HL-60/S4 treated with phorbol 12-myristate 13-acetate at 8.2 ng/mL for 4 days and 3 days (cell line): Measurements from ENCODE around the gene FGFR3.
"Not testable (repeated sequence)": the region's sequence is repeated elsewhere in the genome, so short reads cannot be mapped to it uniquely, and the experiment has no call there.

Experiments used
- in situ Hi-C: fragments of 300-500 bp; cut with MboI; formaldehyde crosslinking; loops from 2 replicates; pipeline ENCODE4 v1.15.0; 2022; ENCODE audit warnings: low sequenced_read_pairs

The FGFR3 gene

GRCh38 chr4:1836650-1837049 is 43.6 kb downstream of the FGFR3 start:
- in situ Hi-C loops = no loop called here

- in situ Hi-C loops = no loop called here
These were observed 44.0 kb downstream of the FGFR3 start for GRCh38 chr4:1837069-1837468.

- in situ Hi-C loops = no loop called here
These were observed 46.2 kb downstream of the FGFR3 start for GRCh38 chr4:1839282-1839681.

GRCh38 chr4:1841201-1841886 is 48.3 kb downstream of the FGFR3 start:
- in situ Hi-C loops = no loop called here

GRCh38 chr4:1841887-1842210 is 48.8 kb downstream of the FGFR3 start:
- in situ Hi-C loops = no loop called here

GRCh38 chr4:1842339-1842895 is 49.3 kb downstream of the FGFR3 start:
- in situ Hi-C loops = no loop called here

- in situ Hi-C loops = no loop called here
These were observed 49.9 kb downstream of the FGFR3 start for GRCh38 chr4:1842993-1843448.

GRCh38 chr4:1843852-1844251 is 50.8 kb downstream of the FGFR3 start:
- in situ Hi-C loops = no loop called here

- in situ Hi-C loops = not testable (repeated sequence)
These were observed 51.5 kb downstream of the FGFR3 start for GRCh38 chr4:1844618-1845017.

GRCh38 chr4:1846580-1846979 is 53.5 kb downstream of the FGFR3 start:
- in situ Hi-C loops = no loop called here

- in situ Hi-C loops = no loop called here
These were observed 57.2 kb downstream of the FGFR3 start for GRCh38 chr4:1850276-1850675.

- in situ Hi-C loops = no loop called here
These were observed 58.1 kb downstream of the FGFR3 start for GRCh38 chr4:1851160-1851559.

GRCh38 chr4:1851575-1852410 is 58.7 kb downstream of the FGFR3 start:
- in situ Hi-C loops = no loop called here

GRCh38 chr4:1852904-1853623 is 60.0 kb downstream of the FGFR3 start:
- in situ Hi-C loops = no loop called here

- in situ Hi-C loops = no loop called here
These were observed 61.7 kb downstream of the FGFR3 start for GRCh38 chr4:1854752-1855151.

GRCh38 chr4:1855333-1856070 is 62.4 kb downstream of the FGFR3 start:
- in situ Hi-C loops = no loop called here

GRCh38 chr4:1856071-1856942 is 63.2 kb downstream of the FGFR3 start, which contains the start of gene LETM1:
TSS of gene LETM1 (minus strand) at chr4:1856156. CDS start at chr4:1855950, 206 bp downstream.
- in situ Hi-C loops = no loop called here

- in situ Hi-C loops = no loop called here
These were observed 64.0 kb downstream of the FGFR3 start for GRCh38 chr4:1856943-1857699.

GRCh38 chr4:1857931-1858330 is 64.8 kb downstream of the FGFR3 start:
- in situ Hi-C loops = no loop called here
